ENCODE data around the gene SPEG. TPM values are rescaled to one million over a fixed set of nuclear protein-coding genes. Genes with fewer than 3 reads are reported as not detected.

The SPEG gene
- total RNA-seq, 1 donor from 2014 or later: 14.2 TPM

- no peak for DNase-seq
Observed at GRCh38 chr2:219425238-219426067, 9.2 kb upstream of the SPEG start.

DNA sequence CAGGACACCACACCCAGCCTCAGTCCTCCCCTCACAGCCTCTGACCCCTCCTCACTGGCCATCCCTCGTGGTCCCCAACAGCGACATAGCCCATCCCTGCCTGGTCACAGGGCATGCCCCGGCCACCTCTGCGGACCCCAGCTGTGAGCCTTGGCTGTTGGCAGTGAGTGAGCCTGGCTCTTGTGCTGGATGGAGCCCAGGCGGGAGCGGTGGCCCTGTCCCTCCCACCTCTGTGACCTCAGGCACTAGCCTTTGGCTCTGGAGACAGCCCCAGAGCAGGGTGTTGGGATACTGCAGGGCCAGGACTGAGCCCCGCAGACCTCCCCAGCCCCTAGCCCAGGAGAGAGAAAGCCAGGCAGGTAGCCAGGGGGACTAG lies 8.6 kb upstream of the SPEG start:
- DNase-seq: no peak

- no peak for DNase-seq
Observed at GRCh38 chr2:219426534-219427136, 8.0 kb upstream of the SPEG start.

DNA sequence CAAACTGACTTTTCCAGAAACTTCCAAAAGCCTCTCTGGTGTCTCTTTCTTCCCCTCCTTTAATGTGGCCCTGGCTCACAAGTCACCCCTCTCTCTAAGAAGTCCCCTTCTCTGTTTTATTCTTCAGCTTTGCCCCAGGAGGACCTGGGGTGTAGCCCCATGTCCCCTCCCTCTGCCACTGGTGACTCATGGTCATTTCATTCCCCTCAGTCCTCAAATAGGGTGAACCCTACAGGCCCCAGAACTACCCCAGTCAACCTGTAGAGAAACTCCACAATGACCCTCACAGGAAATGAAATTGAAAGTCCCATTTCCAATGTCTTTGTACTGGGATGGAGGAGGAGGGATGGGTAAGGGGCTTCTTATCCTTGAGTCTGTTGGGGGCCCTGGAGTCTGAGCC lies 6.2 kb upstream of the SPEG start:
- no peak for DNase-seq

DNA sequence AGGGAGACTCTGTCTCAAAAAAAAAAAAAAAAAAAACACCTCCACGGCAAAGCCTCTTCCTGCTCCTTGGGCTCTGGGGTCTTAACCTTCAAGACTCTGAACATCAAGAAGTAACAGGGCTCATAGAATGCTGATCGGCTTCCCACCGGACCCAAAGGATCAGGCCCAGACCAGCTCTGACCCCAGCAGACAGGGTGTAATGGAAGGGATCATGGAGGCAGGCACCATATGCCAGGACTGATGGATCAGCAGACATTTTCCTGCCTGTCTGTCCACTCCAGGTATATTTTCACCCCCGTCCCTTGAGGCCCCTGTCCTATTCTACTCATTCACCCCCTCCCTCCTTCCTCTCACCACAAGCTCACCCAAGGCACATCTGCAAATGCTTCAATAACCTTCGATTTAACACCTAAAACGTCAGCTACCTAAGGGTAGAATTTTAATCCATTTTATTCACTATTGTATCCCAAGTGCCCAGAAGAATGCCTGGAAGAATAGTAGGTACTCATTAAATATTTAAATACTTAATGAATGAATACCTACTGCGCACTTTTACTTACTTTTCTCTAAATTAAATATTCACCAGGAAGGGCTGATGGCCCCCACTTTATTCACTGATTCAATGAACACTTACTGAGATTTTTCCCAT lies 4.6 kb upstream of the SPEG start:
- no peak for DNase-seq

DNA sequence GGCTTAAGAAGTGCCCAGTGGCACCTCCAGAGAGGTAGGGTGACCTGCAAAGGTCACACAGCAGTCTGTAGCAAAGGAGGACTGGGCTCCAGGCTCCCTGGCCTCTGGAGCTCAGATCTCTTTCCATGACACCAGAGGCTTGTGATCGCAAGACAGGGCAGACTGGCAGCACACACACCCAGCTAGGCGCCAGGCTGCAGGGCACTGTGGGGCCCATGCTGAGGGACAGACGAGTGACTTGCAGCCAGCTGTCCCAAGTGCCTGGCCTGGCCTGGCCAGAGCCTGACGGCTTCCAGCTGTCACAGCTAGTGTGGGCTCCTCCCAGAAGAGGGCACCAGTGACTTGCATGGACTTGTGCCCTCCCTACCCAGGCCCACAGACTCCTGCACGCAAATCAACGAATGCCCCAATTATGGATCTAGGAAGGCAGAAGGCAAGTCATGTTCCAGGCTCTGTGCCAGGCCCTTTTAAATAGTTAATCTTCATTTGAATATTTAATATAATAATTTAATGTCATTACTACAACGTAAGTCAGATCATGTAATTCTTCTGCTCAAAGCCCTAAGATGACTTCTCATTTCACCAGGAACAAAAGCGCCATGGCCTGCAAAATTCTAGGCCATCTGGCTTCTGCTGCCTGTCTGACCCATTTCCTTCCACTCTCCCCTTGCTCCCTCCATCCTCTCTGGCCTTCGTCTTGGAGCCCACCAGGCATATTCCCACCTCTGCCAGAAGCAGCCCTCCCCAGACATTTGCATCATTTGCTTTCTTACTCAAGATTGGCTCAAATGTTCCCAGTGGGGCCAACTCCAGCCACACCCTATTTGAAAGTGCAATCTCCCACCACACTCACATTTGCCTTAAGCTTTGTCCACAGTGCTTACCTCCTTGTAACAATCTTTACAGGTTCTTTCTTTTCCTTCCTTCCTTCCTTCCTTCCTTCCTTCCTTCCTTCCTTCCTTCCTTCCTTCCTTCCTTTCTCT lies 3.7 kb upstream of the SPEG start:
- no peak for DNase-seq

DNA sequence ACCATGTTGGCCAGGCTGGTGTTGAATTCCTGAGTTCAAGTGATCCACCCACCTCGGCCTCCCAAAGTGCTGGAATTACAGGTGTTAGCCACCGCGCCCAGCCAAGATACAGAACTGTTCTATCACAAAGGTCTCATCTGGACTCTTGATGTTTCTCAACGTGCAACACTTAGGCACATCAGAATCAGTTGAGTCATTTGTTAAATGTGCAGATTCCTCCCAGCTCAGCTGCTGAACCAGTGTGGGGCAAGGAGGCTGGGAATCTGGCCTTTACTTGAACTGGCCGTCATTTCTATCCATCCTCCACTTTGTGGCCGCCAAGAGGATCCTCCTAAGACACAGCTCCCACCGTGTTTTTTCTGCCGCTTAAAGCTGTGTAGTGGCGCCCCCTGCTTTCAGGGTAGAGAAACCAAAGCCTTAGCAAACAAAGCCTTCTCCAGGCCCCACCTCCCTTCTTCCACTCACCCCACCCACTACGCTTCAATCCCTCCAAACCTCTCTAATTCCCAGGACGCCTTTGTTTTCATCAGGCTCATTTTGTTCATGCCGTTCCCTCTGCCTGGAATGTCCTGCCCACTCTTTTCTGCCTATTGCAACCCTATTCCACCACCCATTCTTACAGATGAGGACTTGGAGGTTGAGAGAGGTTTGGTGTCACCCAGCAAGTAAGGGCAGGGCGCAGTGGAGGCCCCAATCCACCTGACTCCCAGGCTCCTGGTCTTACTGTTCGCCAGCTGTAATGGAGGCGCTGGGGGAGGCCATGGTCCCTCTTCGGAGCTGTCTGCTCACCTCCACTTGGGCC lies 776 bp upstream of the SPEG start:
- no peak for DNase-seq

- no peak for DNase-seq
Observed at GRCh38 chr2:219434468-219434717, 250 bp upstream of the SPEG start.

- DNase-seq: no peak
Observed at GRCh38 chr2:219435701-219436100, 1.1 kb downstream of the SPEG start.

- no peak for DNase-seq
Observed at GRCh38 chr2:219436491-219436890, 1.8 kb downstream of the SPEG start.

DNA sequence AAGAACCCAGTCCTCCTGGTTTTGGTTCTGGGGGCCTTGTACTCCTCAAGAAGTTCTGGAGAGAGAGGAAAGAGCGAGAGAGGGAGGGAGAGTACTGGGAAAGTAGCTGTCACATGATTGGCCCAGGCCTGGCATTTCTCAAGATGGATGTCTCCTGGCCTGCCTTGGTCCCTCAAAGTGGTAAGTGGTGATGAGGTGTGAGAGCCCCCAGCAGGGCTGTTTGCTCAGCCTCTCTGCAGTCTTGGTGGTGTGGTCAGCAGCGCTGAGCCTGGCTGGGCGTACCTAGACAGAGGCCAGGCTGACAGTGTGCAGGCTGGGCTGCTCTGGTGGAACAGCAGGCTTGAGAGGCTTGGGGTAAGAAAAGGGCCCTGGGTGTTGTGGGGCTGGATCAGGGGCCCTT lies 2.5 kb downstream of the SPEG start:
- DNase-seq: no peak

DNA sequence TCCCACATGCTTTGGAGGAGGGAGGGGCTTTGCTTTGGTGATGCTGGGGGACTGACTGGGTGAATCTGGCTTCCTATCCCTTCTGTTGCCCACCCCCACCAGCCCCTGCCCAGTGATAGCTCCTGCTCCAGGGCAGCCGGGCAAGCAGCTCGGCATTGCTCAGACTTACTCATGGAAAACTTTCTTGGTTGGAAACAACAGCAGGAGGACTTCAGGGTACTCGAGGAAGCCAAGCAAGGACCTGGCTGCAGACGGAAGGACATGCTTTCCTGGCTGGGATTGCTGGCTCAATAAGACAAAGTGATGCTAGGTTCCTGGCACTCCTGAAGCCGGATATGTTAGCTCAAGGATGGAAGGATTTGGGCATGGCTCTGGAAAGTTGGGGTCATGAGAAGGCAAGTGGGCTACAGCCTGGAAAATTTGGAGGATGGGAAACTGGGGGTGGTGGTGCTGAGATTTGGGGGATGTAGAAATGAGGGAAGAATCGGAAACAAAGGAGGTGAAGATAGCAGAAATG lies 3.1 kb downstream of the SPEG start:
- no peak for DNase-seq

DNA sequence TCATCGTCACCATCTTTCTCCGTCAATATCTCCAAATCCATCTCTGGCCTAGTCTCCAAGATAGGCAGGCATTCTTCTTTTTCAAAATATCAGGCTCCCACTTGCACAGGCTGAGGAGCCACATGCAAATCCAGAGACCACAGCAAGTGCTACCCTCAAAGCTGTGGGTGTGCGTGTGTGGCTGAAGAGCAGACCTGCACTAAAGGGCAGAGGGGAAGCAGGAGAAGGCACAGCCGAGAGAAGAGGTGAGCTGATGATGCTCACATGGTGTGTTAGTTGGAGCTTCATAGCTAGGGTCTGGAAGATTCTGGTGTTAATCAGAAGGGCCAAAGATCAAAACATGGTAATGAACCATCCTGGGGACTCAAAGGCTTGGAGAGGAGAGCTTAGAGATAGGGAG lies 3.8 kb downstream of the SPEG start:
- no peak for DNase-seq

DNA sequence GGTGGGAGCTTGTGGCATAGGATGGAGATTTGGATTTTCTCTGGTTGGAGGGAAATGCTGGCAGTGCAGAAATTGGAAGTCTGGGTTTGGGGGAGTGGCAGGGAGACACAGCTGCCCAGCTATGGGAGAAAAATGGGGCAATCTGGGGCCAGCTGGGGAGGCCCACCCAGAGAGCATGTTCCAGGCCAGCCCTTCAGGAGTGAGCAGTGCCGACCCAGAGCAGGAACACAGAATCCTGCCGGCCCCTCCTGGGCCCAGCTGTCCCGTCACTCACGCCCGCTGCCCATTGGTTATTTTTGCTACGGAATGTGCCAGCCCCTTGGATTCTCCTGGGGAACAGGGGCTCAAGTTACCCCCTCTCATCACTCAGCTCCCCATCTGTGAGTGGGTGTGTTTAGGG lies 4.9 kb downstream of the SPEG start:
- DNase-seq: no peak

DNA sequence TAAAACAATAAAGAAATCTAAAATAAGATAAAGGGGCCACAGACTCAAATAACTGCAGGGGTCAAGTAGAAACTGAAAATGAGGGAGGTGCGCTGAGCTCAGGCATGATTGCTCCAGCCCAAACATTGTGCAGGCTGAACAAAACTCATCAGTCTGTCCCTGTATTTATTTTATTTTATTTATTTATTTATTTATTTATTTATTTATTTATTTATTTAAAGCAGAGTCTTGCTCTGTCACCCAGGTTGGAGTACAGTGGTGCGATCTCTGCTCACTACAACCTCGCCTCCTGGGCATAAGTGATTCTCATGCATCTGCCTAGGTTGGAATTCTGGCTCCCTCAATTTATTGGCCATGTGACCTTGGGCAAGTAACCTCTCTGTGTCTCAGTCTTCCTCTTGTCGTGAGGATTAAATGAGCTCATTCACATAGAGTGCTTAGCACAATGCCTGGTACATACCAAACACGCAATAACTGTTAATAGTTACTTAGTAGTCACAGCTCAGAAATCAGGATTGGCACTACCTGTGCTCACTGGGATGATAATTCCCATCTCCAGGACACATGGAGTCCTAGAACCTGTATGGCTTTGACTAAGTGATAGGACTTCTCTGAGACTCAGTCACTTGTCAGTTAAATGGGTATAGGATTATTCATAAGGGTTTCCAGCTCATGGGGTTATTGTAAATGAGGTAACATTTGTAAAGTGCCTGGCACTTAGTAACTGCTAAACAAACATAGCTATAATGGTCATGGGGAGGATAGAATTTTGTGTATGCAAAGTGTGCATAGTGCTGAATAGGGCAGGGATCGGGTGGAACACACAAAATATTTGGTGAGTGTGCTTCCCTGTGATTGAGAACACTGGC lies 6.0 kb downstream of the SPEG start:
- no peak for DNase-seq

DNA sequence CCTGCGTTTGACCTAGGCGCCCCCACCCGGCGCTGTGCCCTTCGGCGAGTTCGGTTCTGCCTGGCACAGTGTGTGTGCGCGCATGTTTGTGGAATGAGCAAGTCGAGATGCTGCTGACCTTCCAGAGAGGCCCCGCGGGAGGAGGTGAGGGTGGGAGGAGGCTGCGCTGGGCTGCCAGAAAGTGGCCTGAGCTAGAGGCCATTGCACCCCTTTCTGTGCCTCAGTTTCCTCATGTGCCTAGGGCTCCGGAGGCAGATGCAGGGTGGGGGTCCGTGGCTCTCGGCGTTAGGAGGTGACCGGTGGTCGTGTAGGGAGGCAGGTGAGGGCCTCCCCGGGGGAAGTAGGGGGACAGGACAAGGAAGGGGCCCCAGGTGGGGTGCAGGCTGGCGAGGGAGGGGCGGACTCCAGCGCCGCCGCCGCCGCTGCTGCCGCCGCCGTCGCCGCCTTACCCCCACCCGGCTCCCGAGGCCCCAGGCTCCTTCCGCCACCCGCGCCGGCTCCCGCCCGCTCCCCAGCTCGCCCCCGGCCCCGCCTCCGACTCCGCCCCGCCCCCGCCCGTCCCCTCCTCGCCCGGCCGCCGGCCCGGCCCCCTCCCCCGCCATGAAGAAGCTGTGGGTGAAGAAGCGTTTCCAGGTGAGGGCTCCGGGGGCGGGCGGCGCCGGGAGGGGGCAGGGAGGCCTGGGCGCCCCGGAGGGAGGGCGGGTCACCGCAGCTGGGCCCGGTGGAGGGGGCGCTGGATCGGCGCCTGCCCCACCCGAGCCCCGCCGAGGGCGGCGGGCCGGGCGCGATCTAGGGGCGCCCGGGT lies 7.0 kb downstream of the SPEG start:
- peak; percentile 29 for DNase-seq

DNA sequence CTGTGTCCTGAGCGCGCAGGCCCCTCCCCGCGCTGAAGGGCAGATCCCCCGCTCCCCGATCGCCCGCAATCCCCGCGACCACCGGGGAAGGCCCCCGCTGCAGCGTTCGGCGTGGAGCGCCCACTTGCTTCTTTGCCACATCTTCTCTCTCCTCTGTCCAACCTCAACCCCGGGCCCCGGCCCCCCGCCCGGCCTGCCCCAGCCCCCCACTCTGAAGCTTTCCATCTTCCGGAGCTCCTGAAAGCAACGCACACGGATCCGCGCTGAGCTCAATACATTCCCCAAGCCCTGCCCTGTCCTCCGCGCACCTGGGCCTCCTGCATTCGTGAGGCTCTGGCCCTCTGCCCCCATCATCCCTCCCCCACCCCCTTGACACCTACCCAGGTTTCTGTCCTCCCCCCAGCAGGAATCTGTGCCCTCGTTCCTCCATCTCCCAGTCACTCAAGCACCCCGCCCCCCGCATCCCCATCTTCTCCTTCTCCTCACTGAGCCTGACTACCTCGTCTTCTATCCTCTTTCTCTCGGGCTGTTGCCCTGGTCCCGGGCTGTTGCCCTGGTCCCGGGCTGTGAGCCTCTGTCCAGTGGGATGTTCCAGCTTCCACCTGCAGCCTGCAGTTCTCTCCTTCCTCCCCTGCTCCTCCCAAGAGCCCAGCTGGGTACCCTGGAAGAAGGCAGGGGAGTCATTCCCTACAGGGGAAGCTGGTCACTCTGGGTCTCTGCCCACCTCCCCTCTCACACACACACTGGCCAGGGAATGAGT lies 7.8 kb downstream of the SPEG start:
- no peak for DNase-seq

- DNase-seq: no peak
Observed at GRCh38 chr2:219443016-219443696, 8.5 kb downstream of the SPEG start.

GRCh38 chr2:219443697-219444023 lies 9.0 kb downstream of the SPEG start:
- no peak for DNase-seq

All from occipital lobe (tissue), 2 donors.